ENCODE measurements around the gene SECISBP2L.

- TF ChIP-seq, protein P1, sequence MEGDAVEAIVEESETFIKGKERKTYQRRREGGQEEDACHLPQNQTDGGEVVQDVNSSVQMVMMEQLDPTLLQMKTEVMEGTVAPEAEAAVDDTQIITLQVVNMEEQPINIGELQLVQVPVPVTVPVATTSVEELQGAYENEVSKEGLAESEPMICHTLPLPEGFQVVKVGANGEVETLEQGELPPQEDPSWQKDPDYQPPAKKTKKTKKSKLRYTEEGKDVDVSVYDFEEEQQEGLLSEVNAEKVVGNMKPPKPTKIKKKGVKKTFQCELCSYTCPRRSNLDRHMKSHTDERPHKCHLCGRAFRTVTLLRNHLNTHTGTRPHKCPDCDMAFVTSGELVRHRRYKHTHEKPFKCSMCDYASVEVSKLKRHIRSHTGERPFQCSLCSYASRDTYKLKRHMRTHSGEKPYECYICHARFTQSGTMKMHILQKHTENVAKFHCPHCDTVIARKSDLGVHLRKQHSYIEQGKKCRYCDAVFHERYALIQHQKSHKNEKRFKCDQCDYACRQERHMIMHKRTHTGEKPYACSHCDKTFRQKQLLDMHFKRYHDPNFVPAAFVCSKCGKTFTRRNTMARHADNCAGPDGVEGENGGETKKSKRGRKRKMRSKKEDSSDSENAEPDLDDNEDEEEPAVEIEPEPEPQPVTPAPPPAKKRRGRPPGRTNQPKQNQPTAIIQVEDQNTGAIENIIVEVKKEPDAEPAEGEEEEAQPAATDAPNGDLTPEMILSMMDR (IDR thresholded peaks at IDR 0.05; ENCODE audit: low read depth, low read length, poor library complexity, severe bottlenecking) = no peak
- no peak for TF ChIP-seq EZH2phosphoT487 (IDR thresholded peaks at IDR 0.05; ENCODE audit: borderline replicate concordance, low read length)
Measured at GRCh38 chr15:49060710-49061495, 14.7 kb upstream of the SECISBP2L start.
